HG02852 (cell line): Measurements from ENCODE around the gene ZMAT2.
"Not testable (repeated sequence)": the region's sequence is repeated elsewhere in the genome, so short reads cannot be mapped to it uniquely, and the experiment has no call there.

Experiments used
- ATAC-seq: cut with Tn5 transposase; IDR thresholded peaks from one replicate; pipeline ENCODE4 v1.9.1; 2021; ENCODE audit warnings: mild to moderate bottlenecking, moderate library complexity; ENCODE audit not compliant: unreplicated experiment

ZMAT2 gene

DNA sequence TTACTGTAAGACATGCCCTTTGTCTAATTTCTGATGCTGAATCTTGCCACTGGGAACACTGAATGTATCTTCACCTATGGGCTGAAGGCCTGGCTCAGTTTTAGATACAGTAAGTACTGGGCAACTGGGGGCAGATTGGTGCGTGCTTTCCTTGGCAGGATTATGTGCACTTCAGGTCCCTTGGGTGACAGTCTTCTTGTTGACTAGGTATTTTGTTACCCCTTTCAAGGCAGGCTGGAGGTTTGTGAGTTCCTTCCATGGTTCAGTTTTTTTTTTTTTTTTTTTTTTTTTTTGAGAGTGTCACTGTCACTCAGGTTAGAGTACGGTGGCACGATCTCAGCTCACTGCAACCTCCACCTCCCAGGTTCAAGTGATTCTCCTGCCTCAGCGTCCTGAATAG, 7.6 kb downstream of the ZMAT2 start:
- ATAC-seq, result no peak

- ATAC-seq, result not testable (repeated sequence)
These were observed 8.5 kb downstream of the ZMAT2 start for GRCh38 chr5:140708787-140709186.

- peak; percentile 90 for ATAC-seq
These were observed 10.8 kb downstream of the ZMAT2 start for GRCh38 chr5:140710899-140711552.

GRCh38 chr5:140711794-140712193, 11.5 kb downstream of the ZMAT2 start:
- ATAC-seq, result no peak

DNA sequence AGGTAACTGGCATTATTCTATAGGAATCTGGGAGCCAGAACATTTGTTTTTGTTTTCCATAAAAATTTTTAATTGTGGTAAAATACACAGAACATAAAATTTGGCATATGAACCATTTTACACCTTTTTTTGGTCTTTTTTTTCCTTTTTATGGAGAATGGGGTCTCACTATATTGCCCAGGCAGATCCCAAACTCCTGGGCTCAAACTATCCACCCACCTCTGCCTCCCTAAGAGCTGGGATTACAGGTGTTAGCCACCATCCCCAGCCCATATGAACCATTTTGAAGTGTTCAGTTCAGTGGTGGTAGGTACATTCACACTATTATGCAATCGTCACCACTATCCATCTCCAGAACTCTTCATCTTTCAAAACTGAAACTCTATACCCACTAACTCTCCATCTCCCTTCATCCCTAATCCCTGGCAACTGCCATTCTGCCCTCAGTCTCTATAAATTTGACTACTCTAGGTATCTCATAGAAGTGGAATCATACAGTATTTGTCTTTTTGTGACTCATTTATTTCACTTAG, 13.4 kb downstream of the ZMAT2 start:
- no peak for ATAC-seq

GRCh38 chr5:140716238-140716637, 16.0 kb downstream of the ZMAT2 start:
- not testable (repeated sequence) for ATAC-seq

GRCh38 chr5:140718266-140718592, 18.0 kb downstream of the ZMAT2 start:
- no peak for ATAC-seq

DNA sequence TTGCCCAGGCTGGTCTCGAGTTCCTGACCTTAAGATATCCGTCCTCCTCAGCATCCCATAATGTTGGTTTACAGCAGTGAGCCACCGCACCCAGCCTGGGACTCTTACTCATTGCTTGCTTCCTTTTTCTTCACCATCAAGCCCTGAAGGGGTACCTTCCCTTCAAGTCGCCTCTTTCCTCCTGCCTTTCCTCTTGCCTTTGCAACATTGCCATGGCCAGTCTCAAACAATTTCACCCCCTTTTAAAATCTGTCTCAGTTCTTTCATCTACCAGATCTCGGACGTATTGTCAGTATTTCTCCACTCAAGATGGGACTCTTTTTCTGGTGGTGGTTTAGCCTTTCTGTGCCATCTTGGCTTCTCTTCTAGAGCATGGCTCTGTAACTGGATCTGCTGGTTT, 20.5 kb downstream of the ZMAT2 start:
- not testable (repeated sequence) for ATAC-seq

DNA sequence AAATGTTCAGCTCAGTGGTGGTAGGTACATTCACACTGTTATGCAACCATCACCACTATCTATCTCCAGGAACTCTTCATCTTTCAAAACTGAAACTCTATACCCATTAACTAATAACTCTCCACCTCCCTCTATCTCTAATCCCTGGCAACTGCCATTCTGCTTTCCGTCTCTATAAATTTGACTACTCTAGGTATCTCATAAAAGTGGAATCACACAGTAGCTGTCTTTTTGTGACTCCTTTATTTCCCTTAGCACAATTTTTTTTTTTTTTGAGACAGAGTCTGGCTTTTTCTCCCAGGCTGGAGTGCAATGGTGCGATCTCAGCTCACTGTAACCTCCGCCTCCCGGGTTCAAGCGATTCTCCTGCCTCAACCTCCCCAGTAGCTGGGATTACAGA, 21.1 kb downstream of the ZMAT2 start:
- not testable (repeated sequence) for ATAC-seq

GRCh38 chr5:140725799-140726471, 25.7 kb downstream of the ZMAT2 start:
- ATAC-seq, result peak; percentile 94

- no peak for ATAC-seq
These were observed 32.9 kb downstream of the ZMAT2 start for GRCh38 chr5:140733098-140733497.

GRCh38 chr5:140734354-140734753, 34.1 kb downstream of the ZMAT2 start:
- ATAC-seq, result no peak

GRCh38 chr5:140737486-140737885, 37.2 kb downstream of the ZMAT2 start:
- no peak for ATAC-seq

DNA sequence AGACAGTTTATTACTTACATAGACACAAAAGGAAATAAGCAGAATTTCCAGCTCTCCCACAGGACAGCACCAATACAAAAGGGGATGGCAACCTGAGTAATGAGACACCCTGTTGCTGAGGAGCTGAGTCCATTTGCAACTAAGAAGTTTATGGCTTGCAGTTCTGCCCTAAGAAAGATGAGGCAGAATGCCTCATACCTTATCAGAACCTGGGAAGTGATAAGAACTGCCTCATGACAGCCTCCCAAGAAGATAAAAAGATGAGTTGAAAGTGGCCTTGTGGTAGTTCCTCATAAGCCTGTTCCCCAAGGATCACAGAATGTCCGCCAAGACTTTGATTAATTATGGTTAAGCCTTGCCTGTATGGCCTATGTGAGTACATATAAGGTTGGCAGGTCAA, 41.7 kb downstream of the ZMAT2 start:
- no peak for ATAC-seq

DNA sequence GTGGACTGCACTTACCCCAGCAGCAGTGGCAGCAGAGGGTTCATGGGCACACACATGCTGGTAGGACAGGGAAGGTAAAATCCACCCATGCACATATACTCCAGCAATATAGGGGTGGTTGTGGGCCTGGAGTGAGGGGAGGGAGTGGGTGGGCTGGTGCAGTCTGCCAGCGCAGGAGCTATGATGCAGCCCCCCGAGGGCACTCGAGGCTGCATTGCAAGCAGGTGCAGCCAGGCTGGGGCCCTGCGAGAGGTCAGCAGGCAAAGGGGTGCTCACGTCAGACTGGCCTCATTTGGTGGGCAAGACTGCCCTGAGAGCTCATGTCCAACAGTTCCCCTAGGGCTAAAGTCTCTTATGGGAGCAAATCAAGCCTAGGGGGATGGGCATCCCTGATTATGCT, 53.3 kb downstream of the ZMAT2 start:
- no peak for ATAC-seq
